ENCODE results near the gene NUDT8. TPM values are rescaled to one million over a fixed set of nuclear protein-coding genes. Genes with fewer than 3 reads are reported as not detected.
"Not testable (repeated sequence)": the region's sequence is repeated elsewhere in the genome, so short reads cannot be mapped to it uniquely, and the experiment has no call there.

Gene NUDT8
- polyA plus RNA-seq, 6 donors from 2014 or later: 2.9 to 15.3 (median 10.0) TPM

DNA sequence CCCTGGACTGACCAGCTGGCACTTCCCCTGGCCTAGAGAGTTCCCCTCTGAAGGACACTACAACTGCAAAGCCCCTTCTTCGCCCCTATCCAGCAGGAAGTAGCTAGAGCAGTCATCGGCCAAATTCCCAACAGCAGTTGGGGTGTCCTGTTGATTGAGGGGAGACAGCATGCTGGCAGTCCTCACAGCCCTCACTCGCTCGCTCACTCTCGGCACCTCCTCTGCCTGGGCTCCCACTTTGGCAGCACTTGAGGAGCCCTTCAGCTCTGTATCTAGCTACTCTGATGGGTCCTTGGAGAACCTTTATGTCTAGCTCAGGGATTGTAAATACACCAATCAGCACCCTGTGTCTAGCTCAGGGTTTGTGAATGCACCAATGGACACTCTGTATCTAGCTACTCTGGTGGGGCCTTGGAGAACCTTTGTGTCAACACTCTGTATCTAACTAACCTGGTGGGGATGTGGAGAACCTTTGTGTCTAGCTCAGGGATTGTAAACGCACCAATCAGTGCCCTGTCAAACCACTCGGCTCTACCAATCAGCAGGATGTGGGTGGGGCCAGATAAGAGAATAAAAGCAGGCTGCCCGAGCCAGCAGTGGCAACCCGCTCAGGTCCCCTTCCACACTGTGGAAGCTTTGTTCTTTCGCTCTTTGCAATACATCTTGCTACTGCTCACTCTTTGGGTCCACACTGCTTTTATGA is 3.5 kb downstream of the NUDT8 start:
- ATAC-seq (ENCODE audit: low read depth in 2 of 2); H3K36me3 Mint-ChIP-seq; H3K27me3 Mint-ChIP-seq; H3K9me3 Mint-ChIP-seq; DNase-seq: not testable (repeated sequence)
- Mint-ChIP-seq H3K4me1 (peaks cover 21 to 36% (median 22%) of the 10 kb centered on the region in 3 donors), H3K27ac (peak overlapping the region in 2 of 6 donors; percentile 53 to 75), H3K4me3 (peak overlapping the region in 1 of 8 donors; percentile 39)

DNA sequence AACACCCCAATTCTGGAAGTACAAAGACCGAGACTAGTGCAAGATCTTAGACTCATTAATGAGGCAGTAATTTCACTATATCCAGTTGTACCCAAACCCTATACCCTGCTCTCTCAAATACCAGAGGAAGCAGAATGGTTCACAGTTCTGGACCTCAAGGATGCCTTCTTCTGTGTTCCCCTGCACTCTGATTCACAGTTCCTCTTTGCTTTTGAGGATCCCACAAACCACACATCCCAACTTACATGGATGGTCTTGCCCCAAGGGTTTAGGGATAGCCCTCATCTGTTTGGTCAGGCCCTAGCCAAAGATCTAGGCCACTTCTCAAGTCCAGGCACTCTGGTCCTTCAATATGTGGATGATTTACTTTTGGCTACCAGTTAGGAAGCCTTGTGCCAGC is 5.9 kb downstream of the NUDT8 start:
- not testable (repeated sequence) for H3K27me3 Mint-ChIP-seq; H3K36me3 Mint-ChIP-seq; ATAC-seq (ENCODE audit: low read depth in 2 of 2); H3K27ac Mint-ChIP-seq; H3K9me3 Mint-ChIP-seq; DNase-seq; H3K4me3 Mint-ChIP-seq
- H3K4me1 Mint-ChIP-seq: peaks cover 12 to 25% (median 14%) of the 10 kb centered on the region in 3 donors

DNA sequence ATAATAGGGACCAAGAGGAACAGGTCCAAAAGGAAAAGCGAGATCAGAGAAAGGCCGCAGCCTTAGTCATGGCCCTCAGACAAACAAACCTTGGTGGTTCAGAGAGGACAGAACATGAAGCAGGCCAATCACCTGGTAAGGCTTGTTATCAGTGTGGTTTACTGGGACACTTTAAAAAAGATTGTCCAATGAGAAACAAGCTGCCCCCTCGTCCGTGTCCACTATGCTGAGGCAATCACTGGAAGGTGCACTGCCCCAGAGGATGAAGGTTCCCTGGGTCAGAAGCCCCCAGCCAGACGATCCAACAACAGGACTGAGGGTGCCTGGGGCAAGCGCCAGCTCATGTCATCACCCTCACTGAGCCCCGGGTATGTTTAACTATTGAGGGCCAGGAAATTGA is 6.8 kb downstream of the NUDT8 start:
- H3K27me3 Mint-ChIP-seq; DNase-seq; H3K36me3 Mint-ChIP-seq; H3K27ac Mint-ChIP-seq; ATAC-seq (ENCODE audit: low read depth in 2 of 2); H3K4me3 Mint-ChIP-seq; H3K9me3 Mint-ChIP-seq: not testable (repeated sequence)
- H3K4me1 Mint-ChIP-seq: peaks cover 8 to 21% (median 13%) of the 10 kb centered on the region in 3 donors

DNA sequence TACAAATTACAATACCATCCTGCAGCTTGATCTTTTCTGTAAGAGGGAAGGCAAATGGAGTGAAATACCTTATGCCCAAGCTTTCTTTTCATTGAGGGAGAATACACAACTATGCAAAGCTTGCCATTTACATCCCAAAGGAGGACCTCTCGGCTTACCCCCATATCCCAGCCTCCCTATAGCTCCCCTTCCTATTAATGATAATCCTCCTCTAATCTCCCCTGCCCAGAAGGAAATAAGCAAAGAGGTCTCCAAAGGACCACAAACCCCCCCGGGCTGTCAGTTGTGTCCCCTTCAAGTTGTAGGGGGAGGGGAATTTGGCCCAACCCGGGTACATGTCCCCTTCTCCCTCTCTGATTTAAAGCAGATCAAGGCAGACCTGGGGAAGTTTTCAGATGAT is 7.8 kb downstream of the NUDT8 start:
- H3K27ac Mint-ChIP-seq; DNase-seq; H3K4me3 Mint-ChIP-seq; H3K36me3 Mint-ChIP-seq; H3K27me3 Mint-ChIP-seq; ATAC-seq (ENCODE audit: low read depth in 2 of 2); H3K9me3 Mint-ChIP-seq: not testable (repeated sequence)
- peaks cover 11% of the 10 kb centered on the region in 3 donors for H3K4me1 Mint-ChIP-seq

DNA sequence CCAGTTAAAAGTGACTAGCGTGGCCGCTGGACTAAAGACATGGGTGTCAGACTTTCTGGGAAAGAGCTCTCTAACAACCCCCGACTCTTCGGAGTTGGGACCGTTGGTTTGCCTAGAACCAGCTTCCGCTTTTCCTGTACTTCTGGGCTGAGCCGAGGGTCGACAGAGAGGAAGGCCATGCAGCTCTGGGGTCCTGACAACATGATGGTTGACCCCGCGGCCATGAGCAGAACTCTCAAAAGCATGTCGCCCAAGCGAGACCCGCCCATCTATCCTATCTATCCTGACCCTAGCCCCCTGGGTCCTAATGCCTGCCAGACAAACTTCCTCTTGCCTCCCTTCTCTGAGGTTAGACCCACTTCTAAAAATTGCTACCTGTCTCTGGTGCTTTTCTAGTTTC is 9.1 kb downstream of the NUDT8 start:
- Mint-ChIP-seq H3K27ac (peak overlapping the region in 1 of 6 donors; percentile 30), H3K4me1 (peaks cover 16 to 22% (median 16%) of the 10 kb centered on the region in 3 donors)
- not testable (repeated sequence) for H3K36me3 Mint-ChIP-seq; H3K27me3 Mint-ChIP-seq; H3K9me3 Mint-ChIP-seq; DNase-seq; H3K4me3 Mint-ChIP-seq; ATAC-seq (ENCODE audit: low read depth in 2 of 2)

DNA sequence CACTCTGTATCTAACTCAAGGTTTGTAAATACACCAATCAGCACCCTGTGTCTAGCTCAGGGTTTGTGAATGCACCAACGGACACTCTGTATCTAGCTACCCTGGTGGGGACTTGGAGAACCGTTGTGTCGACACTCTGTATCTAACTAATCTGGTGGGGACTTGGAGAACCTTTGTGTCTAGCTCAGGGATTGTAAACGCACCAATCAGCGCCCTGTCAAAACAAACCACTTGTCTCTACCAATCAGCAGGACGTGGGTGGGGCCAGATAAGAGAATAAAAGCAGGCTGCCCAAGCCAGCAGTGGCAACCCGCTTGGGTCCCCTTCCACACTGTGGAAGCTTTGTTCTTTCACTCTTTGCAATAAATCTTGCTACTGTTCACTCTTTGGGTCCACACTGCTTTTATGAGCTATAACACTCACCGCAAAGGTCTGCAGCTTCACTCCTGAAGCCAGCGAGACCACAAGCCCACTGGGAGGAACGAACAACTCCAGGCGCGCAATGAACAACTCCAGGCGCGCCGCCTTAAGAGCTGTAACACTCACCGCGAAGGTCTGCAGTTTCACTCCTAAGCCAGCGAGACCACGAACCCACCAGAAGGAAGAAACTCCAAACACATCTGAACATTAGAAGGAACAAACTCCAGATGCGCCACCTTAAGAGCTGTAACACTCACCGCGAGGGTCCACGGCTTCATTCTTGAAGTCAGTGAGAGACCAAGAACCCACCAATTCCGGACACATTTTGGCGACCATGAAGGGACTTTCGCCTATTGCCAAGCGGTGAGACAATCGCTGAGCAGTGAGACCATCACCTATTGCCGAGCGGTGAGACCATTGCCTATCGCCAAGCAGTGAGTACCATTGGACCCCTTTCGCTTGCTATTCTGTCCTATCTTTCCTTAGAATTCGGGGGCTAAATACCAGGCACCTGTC is 9.8 kb downstream of the NUDT8 start:
- H3K27me3 Mint-ChIP-seq; H3K36me3 Mint-ChIP-seq; H3K9me3 Mint-ChIP-seq; DNase-seq; ATAC-seq (ENCODE audit: low read depth in 2 of 2); H3K4me3 Mint-ChIP-seq: not testable (repeated sequence)
- Mint-ChIP-seq H3K27ac (peak overlapping the region in 1 of 6 donors; percentile 76), H3K4me1 (peaks cover 15 to 17% (median 16%) of the 10 kb centered on the region in 3 donors)

DNA sequence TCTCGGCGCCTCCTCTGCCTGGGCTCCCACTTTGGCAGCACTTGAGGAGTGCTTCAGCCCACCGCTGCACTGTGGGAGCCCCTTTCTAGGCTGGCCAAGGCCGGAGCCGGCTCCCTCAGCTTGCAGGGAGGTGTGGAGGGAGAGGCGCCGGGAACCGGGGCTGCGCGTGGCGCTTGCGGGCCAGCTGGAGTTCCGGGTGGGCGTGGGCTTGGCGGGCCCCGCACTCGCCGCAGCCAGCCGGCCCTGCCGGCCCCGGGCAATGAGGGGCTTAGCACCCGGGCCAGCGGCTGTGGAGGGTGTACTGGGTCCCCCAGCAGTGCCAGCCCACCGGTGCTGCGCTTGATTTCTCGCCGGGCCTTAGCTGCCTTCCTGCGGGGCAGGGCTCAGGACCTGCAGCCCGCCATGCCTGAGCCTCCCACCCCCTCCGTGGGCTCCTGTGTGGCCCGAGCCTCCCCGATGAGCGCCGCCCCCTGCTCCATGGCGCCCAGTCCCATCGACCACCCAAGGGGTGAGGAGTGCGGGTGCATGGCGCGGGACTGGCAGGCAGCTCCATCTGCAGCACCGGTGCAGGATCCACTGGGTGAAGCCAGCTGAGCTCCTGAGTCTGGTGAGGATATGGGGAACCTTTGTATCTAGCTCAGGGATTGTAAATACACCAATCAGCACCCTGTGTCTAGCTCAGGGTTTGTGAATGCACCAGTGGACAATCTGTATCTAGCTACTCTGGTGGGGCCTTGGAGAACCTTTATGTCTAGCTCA is 10.7 kb downstream of the NUDT8 start:
- H3K4me1 Mint-ChIP-seq: peaks cover 23 to 24% (median 24%) of the 10 kb centered on the region in 3 donors
- not testable (repeated sequence) for ATAC-seq (ENCODE audit: low read depth in 2 of 2); H3K4me3 Mint-ChIP-seq; DNase-seq; H3K36me3 Mint-ChIP-seq; H3K9me3 Mint-ChIP-seq; H3K27me3 Mint-ChIP-seq
- peak overlapping the region in 1 of 6 donors; percentile 84 for H3K27ac Mint-ChIP-seq

DNA sequence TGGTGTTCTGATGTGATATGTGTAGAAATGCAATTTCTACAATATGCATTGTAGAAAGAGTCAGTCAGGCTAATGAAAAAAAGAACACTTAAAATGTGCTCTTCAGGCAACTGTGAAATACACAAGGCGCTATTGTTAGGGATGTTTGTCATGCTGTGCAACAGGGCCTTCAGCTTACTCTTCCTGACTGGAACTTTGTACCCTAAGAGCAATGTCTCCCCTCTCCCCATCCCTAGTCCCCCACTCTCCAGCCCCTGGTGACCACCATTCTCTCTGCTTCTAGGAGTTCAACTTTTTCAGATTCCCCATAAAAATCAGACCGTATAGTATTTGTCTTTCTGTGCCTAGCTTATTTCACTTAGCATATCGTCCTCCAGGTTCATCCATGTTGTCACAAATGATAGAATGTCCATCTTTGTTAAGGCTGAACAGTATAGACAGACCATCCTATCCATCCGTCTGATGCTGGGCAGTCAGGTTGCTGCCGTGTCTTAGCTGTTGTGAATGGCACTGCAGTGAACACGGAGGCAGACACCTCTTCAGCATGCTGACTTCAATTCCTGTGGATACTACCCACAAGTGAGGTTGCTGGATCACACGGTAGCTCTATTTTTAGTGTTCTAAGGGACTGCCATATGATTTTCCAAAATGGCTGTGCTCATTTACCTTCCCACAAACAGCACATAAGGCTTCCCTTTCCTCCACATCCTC is 12.3 kb downstream of the NUDT8 start:
- Mint-ChIP-seq H3K4me1 (peaks cover 31 to 35% (median 32%) of the 10 kb centered on the region in 3 donors), H3K27me3 (no peaks in the 10 kb centered on the region), H3K4me3 (peak overlapping the region in 4 of 8 donors; percentile 3 to 79 (median 57)), H3K27ac (peak overlapping the region in 3 of 6 donors; percentile 29 to 98 (median 77)), H3K36me3 (no peaks in the 10 kb centered on the region), H3K9me3 (no peaks in the 10 kb centered on the region)
- DNase-seq (no peak), ATAC-seq (ENCODE audit: low read depth in 2 of 2) (no peak)

DNA sequence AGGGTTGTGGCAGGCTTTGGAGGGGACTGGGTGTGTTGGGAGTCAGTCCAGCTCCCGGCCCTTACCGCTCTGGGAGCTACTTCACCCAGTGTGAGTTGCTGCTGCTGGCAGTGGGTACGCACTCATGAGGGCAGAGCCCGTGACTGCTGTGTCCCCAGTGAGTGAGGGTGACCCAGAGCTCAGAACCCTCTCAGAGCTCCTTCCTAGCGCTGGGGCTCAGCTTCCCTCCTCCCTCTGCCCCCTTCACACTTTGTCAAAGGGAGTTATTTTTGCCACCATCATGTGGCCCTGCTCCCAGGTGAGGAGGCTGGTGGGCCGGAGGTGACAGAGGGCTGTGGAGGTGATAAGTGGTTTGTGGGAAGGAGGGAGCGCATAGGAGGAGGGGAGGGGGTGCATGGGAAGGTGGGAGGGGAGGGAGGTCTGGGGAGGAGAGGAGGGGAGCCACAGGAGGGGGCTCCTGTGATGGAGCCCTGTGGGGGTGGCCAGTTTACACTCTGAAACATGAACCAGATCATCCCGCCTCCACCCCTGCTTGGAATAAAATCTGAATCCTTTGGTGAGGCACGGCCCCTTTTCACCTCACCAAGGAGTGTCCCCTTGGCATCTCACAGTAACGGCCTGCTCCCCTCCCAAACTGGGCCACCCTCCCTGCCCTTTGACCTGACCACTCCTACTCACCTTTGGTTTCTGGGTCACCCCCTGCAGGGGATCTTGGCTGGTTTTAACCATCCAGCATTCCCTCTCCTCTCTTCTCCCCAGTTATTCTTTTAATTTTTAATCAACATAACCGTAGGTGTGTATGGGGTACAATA is 13.1 kb downstream of the NUDT8 start:
- H3K27ac Mint-ChIP-seq: peak overlapping the region in 4 of 6 donors; percentile 29 to 98 (median 65)
- no peak for DNase-seq
- no peaks in the 10 kb centered on the region for H3K27me3 Mint-ChIP-seq
- H3K4me3 Mint-ChIP-seq: peak overlapping the region in 6 of 8 donors; percentile 3 to 79 (median 46)
- H3K36me3 Mint-ChIP-seq: no peaks in the 10 kb centered on the region
- peaks cover 31 to 38% (median 32%) of the 10 kb centered on the region in 3 donors for H3K4me1 Mint-ChIP-seq
- H3K9me3 Mint-ChIP-seq: no peaks in the 10 kb centered on the region
- no peak for ATAC-seq (ENCODE audit: low read depth in 2 of 2)

DNA sequence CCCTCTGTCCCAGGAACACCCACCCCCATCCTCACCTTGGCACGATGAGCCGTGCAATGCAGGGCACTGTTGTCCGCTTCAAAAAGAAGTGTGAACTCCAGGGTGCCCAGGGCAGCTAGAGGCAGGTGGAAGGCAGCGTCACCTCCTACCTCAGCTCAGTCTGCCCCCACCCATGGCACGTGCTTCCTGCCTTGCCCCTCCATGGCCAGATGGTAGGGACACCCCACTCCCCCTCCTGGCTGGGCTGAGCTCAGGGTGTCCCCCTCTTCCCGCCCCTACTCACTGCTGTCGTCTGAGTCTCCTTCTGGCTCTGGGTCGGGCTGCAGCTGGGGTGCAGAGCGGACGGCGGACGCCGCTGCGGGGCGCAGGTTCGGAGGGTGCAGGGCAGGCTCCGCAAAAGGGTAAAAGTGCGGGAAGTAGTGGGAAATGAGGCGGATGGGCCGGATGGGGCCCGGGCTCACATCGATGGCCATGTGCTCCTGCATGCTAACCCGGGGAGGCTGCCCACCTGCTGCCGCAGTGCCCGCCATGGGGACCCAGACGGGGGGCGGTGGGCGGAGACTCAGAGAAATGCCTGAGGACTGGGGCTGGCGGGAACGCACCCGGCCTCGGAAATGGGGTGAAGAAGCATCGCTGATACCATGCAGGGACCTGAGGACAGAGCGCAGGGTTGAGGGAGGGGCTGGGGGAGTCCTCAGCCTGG is 13.9 kb downstream of the NUDT8 start:
- H3K9me3 Mint-ChIP-seq: no peaks in the 10 kb centered on the region
- ATAC-seq (ENCODE audit: low read depth in 2 of 2): no peak
- peak overlapping the region in 5 of 6 donors; percentile 18 to 98 (median 73) for H3K27ac Mint-ChIP-seq
- H3K4me3 Mint-ChIP-seq: peak overlapping the region in 6 of 8 donors; percentile 3 to 79 (median 56)
- H3K4me1 Mint-ChIP-seq: peaks cover 31 to 38% (median 32%) of the 10 kb centered on the region in 3 donors
- DNase-seq: peak; percentile 37
- H3K27me3 Mint-ChIP-seq: no peaks in the 10 kb centered on the region
- H3K36me3 Mint-ChIP-seq: no peaks in the 10 kb centered on the region

DNA sequence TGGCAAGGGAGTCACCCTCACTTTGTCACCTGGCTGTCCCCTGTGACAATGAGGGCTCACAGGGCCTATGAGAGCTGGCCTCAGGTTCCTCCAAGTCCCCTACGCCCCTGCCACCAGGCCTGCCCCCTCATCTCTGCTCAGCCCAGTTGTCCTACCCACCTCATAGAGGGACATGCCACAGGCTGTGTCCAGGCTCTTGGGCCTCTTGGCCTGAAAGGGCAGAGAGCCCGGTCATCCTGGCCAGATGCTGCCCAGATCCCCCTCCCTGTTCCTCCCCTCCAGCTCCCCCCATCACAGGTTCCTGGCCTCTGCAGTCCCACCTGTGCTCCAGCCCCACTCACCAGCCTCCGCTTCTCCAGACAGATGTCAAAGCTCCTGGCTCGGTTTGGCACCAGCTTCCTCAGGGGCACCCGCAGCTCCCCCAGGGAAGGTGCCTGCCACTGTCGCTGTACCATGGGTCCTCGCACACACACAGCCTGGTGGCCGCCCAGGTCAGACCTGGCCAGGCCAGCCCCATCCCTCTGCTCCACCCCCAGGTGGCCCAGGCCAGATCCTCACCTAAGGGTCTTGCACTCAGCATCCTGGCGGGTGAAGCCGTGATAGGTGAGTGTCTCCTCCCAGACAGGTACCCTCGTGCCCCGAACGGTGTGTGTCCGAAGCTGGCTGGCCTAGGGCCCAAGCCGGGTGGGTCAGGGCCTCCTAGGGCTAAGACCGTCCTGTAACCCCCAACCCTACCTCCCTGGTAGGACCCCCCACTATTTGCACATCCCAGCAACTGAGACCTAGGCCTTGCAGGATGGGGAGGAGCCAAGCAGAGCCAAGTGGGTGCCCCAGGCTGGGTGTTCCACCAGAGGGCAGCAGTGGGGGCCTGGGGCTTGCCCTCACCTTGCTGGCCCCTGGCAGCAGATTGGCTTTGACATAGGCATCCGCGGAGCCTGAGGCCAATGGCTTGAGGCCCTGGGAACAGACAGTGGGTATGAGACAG is 14.7 kb downstream of the NUDT8 start:
- peak overlapping the region; percentile 79 to 87 (median 84) for H3K4me3 Mint-ChIP-seq
- no peak for DNase-seq

More for the DNA sequence above, 14.7 kb downstream of the NUDT8 start:
- Mint-ChIP-seq H3K27me3 (no peaks in the 10 kb centered on the region), H3K4me1 (peaks cover 31 to 38% (median 32%) of the 10 kb centered on the region in 3 donors), H3K36me3 (no peaks in the 10 kb centered on the region), H3K9me3 (no peaks in the 10 kb centered on the region), H3K27ac (peak overlapping the region; percentile 98 to 99 (median 99))
- ATAC-seq (ENCODE audit: low read depth in 2 of 2): no peak
